ENCODE measurements around the gene KCND3. TPM values are rescaled to one million over a fixed set of nuclear protein-coding genes. Genes with fewer than 3 reads are reported as not detected.

The KCND3 gene
- total RNA-seq, 1 donor from 2014 or later: 0.31 TPM

DNA sequence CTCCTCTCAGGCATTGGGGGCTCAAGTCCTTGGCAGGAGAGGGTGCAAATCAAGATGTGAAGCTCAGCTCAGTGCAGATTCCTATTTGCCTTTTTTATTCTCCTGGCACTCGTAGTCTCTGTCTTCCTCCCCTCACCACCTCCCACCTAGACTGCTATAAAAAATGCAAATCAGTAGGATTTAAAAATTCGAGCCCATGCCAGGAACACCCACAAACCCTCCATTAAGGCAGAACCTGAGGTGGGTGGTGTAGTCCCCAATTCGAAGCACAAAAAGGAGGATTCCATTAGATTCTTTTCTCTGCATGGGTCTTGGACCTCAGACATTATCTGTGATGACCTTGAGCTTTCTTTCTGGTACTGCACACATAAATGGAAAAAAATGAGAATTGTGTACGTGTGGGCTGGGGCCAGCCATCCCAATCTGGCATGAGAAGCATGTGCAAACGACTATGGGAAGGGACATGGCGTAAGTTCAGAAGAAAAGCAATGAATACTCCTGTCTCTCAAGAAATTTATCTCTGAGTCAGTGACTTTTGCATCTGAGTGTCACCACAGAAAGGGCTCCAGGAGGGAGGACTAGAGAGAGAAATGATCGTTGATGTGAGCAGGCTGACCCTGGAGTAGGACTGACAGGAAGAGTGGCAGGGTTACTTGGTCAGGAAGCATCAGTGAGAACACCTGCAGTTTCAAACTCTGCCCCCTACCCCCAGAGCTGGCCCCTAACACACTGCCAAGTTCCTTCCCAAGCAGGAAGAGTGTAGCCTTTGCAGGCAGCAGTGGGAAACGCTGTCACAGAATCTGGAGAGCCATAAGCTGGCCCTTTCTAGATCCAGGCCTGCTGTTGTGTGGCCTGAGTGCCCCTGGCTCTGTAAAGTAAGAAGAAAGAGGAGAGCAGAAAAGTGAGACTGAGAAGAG is 252.0 kb downstream of the KCND3 start:
- H3K9me3 Mint-ChIP-seq: no peaks in the 10 kb centered on the region
- no peaks in the 10 kb centered on the region for H3K36me3 Mint-ChIP-seq
- H3K27me3 Mint-ChIP-seq (ENCODE audit: low read depth): peaks cover 44% of the 10 kb centered on the region
- H3K4me1 Mint-ChIP-seq: peaks cover 17% of the 10 kb centered on the region
- TF ChIP-seq, protein P1, sequence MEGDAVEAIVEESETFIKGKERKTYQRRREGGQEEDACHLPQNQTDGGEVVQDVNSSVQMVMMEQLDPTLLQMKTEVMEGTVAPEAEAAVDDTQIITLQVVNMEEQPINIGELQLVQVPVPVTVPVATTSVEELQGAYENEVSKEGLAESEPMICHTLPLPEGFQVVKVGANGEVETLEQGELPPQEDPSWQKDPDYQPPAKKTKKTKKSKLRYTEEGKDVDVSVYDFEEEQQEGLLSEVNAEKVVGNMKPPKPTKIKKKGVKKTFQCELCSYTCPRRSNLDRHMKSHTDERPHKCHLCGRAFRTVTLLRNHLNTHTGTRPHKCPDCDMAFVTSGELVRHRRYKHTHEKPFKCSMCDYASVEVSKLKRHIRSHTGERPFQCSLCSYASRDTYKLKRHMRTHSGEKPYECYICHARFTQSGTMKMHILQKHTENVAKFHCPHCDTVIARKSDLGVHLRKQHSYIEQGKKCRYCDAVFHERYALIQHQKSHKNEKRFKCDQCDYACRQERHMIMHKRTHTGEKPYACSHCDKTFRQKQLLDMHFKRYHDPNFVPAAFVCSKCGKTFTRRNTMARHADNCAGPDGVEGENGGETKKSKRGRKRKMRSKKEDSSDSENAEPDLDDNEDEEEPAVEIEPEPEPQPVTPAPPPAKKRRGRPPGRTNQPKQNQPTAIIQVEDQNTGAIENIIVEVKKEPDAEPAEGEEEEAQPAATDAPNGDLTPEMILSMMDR (IDR thresholded peaks at IDR 0.05; ENCODE audit: unreplicated experiment): no peak
- no peak for DNase-seq (ENCODE audit: low spot score in 2 of 2, unreplicated experiment in 2 of 2)
- no peak overlapping the region for H3K27ac Mint-ChIP-seq
- peak overlapping the region; percentile 74 for H3K4me3 Mint-ChIP-seq

DNA sequence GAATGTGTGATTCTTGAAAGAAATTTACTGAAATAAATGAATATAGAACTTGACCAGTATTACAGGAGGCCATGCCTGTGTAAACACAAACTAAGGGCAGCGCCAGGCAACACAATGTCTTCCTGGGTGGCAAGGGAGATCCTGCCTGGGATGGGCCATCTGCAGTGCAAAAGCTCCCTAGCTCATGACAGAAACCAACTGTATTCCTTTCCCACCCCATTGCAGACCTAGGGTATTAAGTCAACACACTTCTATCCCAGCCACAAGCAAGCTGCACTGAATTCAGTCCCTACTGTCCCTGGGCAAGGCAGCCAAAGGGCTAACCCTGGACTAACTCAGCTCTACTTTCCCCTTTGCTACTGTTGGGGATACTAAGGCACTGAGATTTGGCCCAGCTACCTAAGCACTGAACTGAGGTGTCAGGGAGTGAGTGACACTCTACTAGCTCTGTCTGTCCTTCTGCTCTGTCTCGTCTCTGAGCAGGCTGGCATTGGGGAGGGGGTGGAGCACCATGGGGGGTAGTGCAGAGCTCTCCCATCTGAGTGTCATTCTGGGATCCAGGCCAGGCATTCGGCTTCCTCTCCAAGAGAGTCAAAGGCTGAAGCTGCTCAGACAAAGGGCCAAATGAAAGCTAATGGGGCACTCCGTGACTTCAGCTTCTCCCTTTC is 252.8 kb downstream of the KCND3 start:
- peaks cover 17% of the 10 kb centered on the region for H3K4me1 Mint-ChIP-seq
- H3K27me3 Mint-ChIP-seq (ENCODE audit: low read depth): peaks cover 42% of the 10 kb centered on the region
- TF ChIP-seq, protein P1 (IDR thresholded peaks at IDR 0.05; ENCODE audit: unreplicated experiment): no peak
- H3K4me3 Mint-ChIP-seq: no peak overlapping the region
- DNase-seq (ENCODE audit: low spot score in 2 of 2, unreplicated experiment in 2 of 2): no peak
- H3K36me3 Mint-ChIP-seq: no peaks in the 10 kb centered on the region
- H3K9me3 Mint-ChIP-seq: no peaks in the 10 kb centered on the region
- no peak overlapping the region for H3K27ac Mint-ChIP-seq

DNA sequence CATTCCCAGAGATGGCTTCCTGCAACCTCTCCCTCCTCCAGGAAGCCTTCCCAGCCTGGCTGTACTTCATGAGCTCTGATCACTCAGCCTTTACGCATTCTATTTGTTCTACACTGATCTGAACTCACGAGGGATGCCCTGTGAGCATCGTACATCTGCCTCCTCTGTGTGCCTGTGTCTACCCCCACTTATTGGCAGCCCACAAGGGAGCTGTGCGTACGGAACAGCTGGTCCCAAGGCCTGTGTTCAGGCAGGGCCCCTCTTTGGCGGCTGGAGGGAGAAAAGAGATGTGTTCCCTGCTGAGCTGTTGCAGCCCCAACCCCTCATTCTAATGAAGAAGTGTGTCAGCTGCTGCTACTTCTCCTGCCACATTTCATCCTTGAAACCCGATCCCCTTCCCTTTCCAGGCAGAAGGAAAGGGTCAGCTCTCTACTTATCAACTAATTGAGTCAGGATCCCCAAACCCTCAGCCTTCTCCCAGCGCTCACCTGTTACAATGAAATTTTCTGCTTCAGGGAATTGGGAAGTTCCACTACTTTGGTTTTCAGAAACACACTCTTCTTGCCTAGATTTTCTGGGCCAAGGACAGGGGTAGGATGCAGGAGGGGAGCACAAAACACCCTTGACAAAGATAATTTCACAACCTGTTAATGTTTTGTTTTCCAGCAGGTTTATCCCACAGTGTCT is 253.5 kb downstream of the KCND3 start:
- no peak overlapping the region for H3K4me3 Mint-ChIP-seq
- TF ChIP-seq, protein P1 (IDR thresholded peaks at IDR 0.05; ENCODE audit: unreplicated experiment): no peak
- H3K27ac Mint-ChIP-seq: no peak overlapping the region
- H3K36me3 Mint-ChIP-seq: no peaks in the 10 kb centered on the region
- peaks cover 17% of the 10 kb centered on the region for H3K4me1 Mint-ChIP-seq
- no peaks in the 10 kb centered on the region for H3K9me3 Mint-ChIP-seq
- DNase-seq (ENCODE audit: low spot score in 2 of 2, unreplicated experiment in 2 of 2): no peak
- peaks cover 39% of the 10 kb centered on the region for H3K27me3 Mint-ChIP-seq (ENCODE audit: low read depth)

DNA sequence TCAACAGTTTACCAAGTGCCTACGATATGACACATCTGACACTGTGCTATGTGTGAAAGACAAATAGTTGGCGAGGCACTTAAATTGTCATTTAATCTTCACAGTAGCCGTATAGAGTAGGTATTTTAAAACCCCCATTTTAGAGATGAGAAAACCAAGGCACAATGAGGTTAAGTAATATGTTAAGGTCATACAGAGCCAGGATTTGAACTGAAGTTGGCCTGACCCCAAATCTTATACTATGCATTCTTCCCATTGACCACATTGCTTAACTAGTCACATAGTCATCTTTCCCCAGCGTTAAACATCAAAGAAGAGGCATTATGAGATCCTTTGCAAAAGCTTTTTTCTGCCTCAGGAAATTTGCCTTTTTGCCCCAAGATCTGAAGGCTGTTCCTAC is 254.1 kb downstream of the KCND3 start:
- peaks cover 21% of the 10 kb centered on the region for H3K4me1 Mint-ChIP-seq
- H3K36me3 Mint-ChIP-seq: no peaks in the 10 kb centered on the region
- no peak overlapping the region for H3K27ac Mint-ChIP-seq
- H3K27me3 Mint-ChIP-seq (ENCODE audit: low read depth): peaks cover 39% of the 10 kb centered on the region
- no peak overlapping the region for H3K4me3 Mint-ChIP-seq
- DNase-seq (ENCODE audit: low spot score in 2 of 2, unreplicated experiment in 2 of 2): no peak
- no peaks in the 10 kb centered on the region for H3K9me3 Mint-ChIP-seq
- TF ChIP-seq, protein P1 (IDR thresholded peaks at IDR 0.05; ENCODE audit: unreplicated experiment): no peak

DNA sequence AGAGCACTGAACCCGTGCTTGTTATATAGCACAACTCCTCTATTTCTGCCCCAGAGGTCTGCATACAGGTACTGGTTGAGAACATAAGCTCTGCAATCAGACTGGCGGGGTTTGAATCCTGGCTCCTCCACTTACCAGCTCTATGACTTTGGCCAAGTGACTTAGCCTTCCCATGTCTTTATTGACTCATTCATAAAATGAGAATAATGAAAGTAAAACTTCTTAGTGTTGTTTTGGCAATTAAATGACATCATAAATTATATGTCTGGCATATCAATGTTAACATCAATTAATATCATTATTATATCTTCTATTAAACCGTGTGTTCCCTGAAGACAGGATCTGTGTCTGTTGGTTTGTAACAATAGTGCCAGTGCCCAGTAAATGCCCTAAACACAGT is 254.6 kb downstream of the KCND3 start:
- DNase-seq (ENCODE audit: low spot score in 2 of 2, unreplicated experiment in 2 of 2): no peak
- no peak overlapping the region for H3K27ac Mint-ChIP-seq
- peaks cover 37% of the 10 kb centered on the region for H3K27me3 Mint-ChIP-seq (ENCODE audit: low read depth)
- H3K9me3 Mint-ChIP-seq: no peaks in the 10 kb centered on the region
- TF ChIP-seq, protein P1 (IDR thresholded peaks at IDR 0.05; ENCODE audit: unreplicated experiment): no peak
- no peaks in the 10 kb centered on the region for H3K36me3 Mint-ChIP-seq
- H3K4me3 Mint-ChIP-seq: no peak overlapping the region
- peaks cover 22% of the 10 kb centered on the region for H3K4me1 Mint-ChIP-seq
